Measurements from ENCODE around the gene SPATS2. TPM values are rescaled to one million over a fixed set of nuclear protein-coding genes. Genes with fewer than 3 reads are reported as not detected.
A peak's percentile ranks its signal among the peaks of the same experiment; 100 is the strongest.

Gene SPATS2
- total RNA-seq, 1 experiment from 2014 or later = 43.1 TPM

DNA sequence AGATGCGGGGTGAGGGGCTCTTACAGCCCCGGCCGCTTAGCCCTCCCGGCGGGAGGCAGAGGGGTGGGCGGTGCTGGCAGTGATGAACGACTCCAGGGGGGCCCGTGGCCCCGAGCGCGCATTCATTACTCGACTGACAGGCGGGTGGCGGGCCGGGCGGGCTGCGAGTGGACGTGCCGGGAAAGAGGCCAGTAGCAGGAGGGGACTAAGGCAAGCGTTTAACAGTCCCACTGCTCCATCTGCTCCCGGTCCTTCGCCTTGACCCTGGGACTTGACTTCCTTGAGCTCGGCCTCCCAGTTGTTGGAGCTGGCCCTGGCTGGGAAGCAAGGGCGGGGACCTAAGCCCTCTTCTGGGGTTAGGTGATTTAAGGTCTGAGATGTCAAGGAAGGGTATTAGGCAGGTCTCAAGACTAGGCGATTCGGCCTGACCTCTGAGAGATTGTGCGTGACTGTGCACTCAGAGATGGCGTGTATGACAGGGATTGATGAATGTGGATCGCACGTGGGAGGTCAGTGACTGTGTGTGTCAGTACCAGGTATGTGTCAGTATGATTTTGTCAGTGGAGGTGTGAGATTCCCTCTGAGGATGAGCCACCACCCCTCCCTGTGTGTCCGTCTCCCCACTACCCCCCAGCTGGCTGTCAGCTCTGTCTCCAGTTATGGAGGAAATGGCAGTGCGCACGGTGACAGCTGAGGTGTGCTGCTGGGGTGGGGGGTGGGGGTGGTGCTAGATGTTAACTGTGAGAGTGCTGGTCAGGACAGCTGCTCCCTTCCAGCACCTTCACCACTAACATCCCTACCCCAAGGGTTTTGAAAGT is 24.1 kb upstream of the SPATS2 start:
- H3K36me3 ChIP-seq (ENCODE audit: control insufficient read depth, insufficient read depth, low read length) = no peaks in the 10 kb centered on the region
- TF ChIP-seq, protein P1, sequence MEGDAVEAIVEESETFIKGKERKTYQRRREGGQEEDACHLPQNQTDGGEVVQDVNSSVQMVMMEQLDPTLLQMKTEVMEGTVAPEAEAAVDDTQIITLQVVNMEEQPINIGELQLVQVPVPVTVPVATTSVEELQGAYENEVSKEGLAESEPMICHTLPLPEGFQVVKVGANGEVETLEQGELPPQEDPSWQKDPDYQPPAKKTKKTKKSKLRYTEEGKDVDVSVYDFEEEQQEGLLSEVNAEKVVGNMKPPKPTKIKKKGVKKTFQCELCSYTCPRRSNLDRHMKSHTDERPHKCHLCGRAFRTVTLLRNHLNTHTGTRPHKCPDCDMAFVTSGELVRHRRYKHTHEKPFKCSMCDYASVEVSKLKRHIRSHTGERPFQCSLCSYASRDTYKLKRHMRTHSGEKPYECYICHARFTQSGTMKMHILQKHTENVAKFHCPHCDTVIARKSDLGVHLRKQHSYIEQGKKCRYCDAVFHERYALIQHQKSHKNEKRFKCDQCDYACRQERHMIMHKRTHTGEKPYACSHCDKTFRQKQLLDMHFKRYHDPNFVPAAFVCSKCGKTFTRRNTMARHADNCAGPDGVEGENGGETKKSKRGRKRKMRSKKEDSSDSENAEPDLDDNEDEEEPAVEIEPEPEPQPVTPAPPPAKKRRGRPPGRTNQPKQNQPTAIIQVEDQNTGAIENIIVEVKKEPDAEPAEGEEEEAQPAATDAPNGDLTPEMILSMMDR (IDR thresholded peaks at IDR 0.05; ENCODE audit: insufficient read depth in 1 of 2, low read depth in 1 of 2, low read length in 1 of 2, severe bottlenecking in 1 of 2, unreplicated experiment in 1 of 2) = no peak
- H3K9me3 ChIP-seq = no peaks in the 10 kb centered on the region
- no TSS peak for BruUV-seq (replicated peaks)
- H3K27me3 Mint-ChIP-seq (ENCODE audit: insufficient read depth, unreplicated experiment) = no peaks in the 10 kb centered on the region
- peaks cover 6% of the 10 kb centered on the region for H3K4me1 Mint-ChIP-seq (ENCODE audit: low read depth, unreplicated experiment)
- peaks cover 18% of the 10 kb centered on the region for H3K36me3 Mint-ChIP-seq (ENCODE audit: insufficient read depth, unreplicated experiment)
- H3K4me1 ChIP-seq = peaks cover 4% of the 10 kb centered on the region
- H3K9me3 Mint-ChIP-seq (ENCODE audit: unreplicated experiment) = no peaks in the 10 kb centered on the region
- CTCF ChIA-PET = interaction anchor here (2.1 to 2.9 kb wide), 3 partner anchors 11 to 46 kb away, joined by 10 to 36 read pairs (median 16); partner anchors contain the start of gene TROAP
- no peak overlapping the region for H3K4me3 ChIP-seq (ENCODE audit: low read depth, low read length)
- no peak overlapping the region for H3K27ac Mint-ChIP-seq (ENCODE audit: unreplicated experiment)
- peak overlapping the region; percentile 38 for H3K4me3 Mint-ChIP-seq (ENCODE audit: unreplicated experiment)
- H3K27me3 ChIP-seq (replicated peaks; ENCODE audit: control insufficient read depth, insufficient read depth, low read length) = no peaks in the 10 kb centered on the region
- POLR2A ChIA-PET = no interaction called here
- DNase-seq = no peak
- intact Hi-C loops (cut with micrococcal nuclease; ENCODE audit: unreplicated experiment) = no loop called here

DNA sequence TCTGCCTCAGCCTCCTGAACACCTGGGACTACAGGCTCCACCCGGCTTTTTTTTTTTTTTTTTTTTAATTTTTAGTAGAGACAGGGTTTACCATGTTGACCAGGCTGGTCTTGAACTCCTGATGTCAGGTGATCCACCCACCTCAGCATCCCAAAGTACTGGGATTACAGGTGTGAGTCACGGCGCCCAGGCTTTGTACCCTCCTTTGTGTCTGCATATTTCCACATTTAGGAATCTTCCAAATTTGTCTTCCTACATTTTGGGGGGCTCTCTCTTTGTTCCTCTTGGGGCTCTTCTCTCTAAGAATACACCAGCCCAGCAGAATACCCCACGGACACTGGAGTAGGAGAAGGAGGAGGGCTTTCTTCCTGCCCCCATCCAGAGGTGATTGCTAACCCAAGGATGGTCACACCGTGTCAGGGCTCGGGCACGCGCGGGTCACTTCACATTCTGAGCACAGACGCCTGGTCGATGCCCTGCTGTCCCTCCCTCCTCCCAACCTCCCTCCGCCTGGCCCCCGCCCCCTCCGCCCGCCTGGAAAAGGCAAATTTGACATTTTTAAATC is 22.7 kb upstream of the SPATS2 start:
- Mint-ChIP-seq H3K9me3 (ENCODE audit: unreplicated experiment) (no peaks in the 10 kb centered on the region), H3K36me3 (ENCODE audit: insufficient read depth, unreplicated experiment) (peaks cover 18% of the 10 kb centered on the region), H3K4me1 (ENCODE audit: low read depth, unreplicated experiment) (peaks cover 12% of the 10 kb centered on the region), H3K4me3 (ENCODE audit: unreplicated experiment) (peak overlapping the region; percentile 90), H3K27me3 (ENCODE audit: insufficient read depth, unreplicated experiment) (no peaks in the 10 kb centered on the region), H3K27ac (ENCODE audit: unreplicated experiment) (no peak overlapping the region)
- Histone ChIP-seq H3K27me3 (replicated peaks; ENCODE audit: control insufficient read depth, insufficient read depth, low read length) (no peaks in the 10 kb centered on the region), H3K9me3 (no peaks in the 10 kb centered on the region), H3K4me3 (ENCODE audit: low read depth, low read length) (no peak overlapping the region), H3K4me1 (peaks cover 16% of the 10 kb centered on the region), H3K36me3 (ENCODE audit: control insufficient read depth, insufficient read depth, low read length) (0 out of 2 replicates have a peak, but pooled peaks cover 1% of the 10 kb centered on the region)
- CTCF ChIA-PET = no interaction called here
- no TSS peak for BruUV-seq (replicated peaks)
- POLR2A ChIA-PET = no interaction called here
- TF ChIP-seq, protein P1 (IDR thresholded peaks at IDR 0.05; ENCODE audit: insufficient read depth in 1 of 2, low read depth in 1 of 2, low read length in 1 of 2, severe bottlenecking in 1 of 2, unreplicated experiment in 1 of 2) = no peak
- intact Hi-C loops (cut with micrococcal nuclease; ENCODE audit: unreplicated experiment) = no loop called here
- DNase-seq = peak in 1 of 2 experiments; percentile 33

DNA sequence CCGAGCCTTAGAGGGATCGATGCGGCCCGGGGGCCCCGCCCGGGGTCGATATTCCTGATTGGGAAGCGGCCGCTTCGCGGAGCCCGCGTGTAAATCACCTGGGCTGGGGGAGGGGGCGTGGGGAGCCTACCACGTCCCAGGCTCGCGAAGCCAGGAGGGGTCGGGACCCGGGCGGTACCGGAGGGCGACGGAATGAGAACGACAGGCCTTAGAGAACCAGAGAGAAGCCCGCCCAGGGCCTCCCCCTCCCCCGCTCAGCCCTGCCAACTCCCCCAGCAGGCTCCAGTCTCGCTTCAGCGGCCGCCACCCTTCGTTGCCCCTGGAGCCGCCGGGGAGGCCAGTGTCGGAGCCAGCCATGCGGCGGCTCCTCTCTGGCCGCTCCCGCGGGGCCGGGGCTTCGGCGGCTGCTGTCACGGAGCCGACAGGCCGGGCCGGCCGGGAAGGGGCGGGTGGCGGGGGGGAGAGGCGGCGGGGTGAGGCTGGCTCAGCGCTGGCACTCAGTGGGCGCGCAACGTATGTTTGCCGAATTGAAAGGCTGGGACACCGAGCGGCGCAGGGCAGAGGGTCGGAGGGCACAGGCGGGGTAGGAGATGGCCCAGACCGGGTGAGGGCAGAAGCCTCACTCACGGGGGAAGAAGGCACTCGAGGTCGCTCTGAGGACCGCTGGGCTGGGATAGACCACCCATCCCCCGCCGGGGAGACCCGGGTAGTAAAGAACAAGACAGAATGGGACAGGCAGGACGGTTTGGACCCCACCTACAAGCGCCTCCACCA is 22.0 kb upstream of the SPATS2 start:
- no TSS peak for BruUV-seq (replicated peaks)
- Mint-ChIP-seq H3K27me3 (ENCODE audit: insufficient read depth, unreplicated experiment) (no peaks in the 10 kb centered on the region), H3K4me1 (ENCODE audit: low read depth, unreplicated experiment) (peaks cover 14% of the 10 kb centered on the region), H3K36me3 (ENCODE audit: insufficient read depth, unreplicated experiment) (peaks cover 18% of the 10 kb centered on the region), H3K4me3 (ENCODE audit: unreplicated experiment) (peak overlapping the region; percentile 90), H3K27ac (ENCODE audit: unreplicated experiment) (no peak overlapping the region), H3K9me3 (ENCODE audit: unreplicated experiment) (no peaks in the 10 kb centered on the region)
- intact Hi-C loops (cut with micrococcal nuclease; ENCODE audit: unreplicated experiment) = no loop called here
- H3K4me1 ChIP-seq = peaks cover 16% of the 10 kb centered on the region
- H3K4me3 ChIP-seq (ENCODE audit: low read depth, low read length) = peak overlapping the region; percentile 43
- no peaks in the 10 kb centered on the region for H3K27me3 ChIP-seq (replicated peaks; ENCODE audit: control insufficient read depth, insufficient read depth, low read length)
- peak; percentile 52 to 53 for DNase-seq
- H3K9me3 ChIP-seq = no peaks in the 10 kb centered on the region
- TF ChIP-seq, protein P1 (IDR thresholded peaks at IDR 0.05; ENCODE audit: insufficient read depth in 1 of 2, low read depth in 1 of 2, low read length in 1 of 2, severe bottlenecking in 1 of 2, unreplicated experiment in 1 of 2) = no peak
- ChIA-PET CTCF (interaction anchor here (2.6 to 3.5 kb wide), 5 partner anchors 7 to 22 kb away, joined by 30 to 153 read pairs (median 49); partner anchors contain the start of genes C1QL4, SPATS2 and TROAP), POLR2A (no interaction called here)
- 0 out of 2 replicates have a peak, but pooled peaks cover 1% of the 10 kb centered on the region for H3K36me3 ChIP-seq (ENCODE audit: control insufficient read depth, insufficient read depth, low read length)
